OCI-LY3 (cell line): ENCODE results near the gene HOXA11.

Source experiments
- H2AFZ ChIP-seq: fragments of 200-600, 300-600 bp; shearing (Covaris generic); 2 replicates; pipeline ENCODE4 v1.6.0; 2014; ENCODE audit warnings: antibody characterized with exemption, low read depth, low read length
- H3K27ac ChIP-seq: fragments of 200-600, 300-600 bp; sonication (generic); 2 replicates; pipeline ENCODE4 v1.5.1; 2014; ENCODE audit warnings: mild to moderate bottlenecking, low read length, moderate library complexity, mixed read lengths
- H3K27me3 ChIP-seq: fragments of 200-600, 300-600 bp; sonication (generic); 2 replicates; pipeline ENCODE4 v1.6.1; 2014; ENCODE audit warnings: low read depth, low read length, mixed read lengths
- H3K36me3 ChIP-seq: fragments of 200-600, 300-600 bp; sonication (generic); replicated peaks from 2 replicates; pipeline ENCODE3; 2014; ENCODE audit warnings: low read depth, low read length, mixed read lengths
- H3K4me1 ChIP-seq: fragments of 300-600, 200-600 bp; sonication (generic); 2 replicates; pipeline ENCODE4 v1.6.1; 2014; ENCODE audit warnings: low read length, mixed read lengths
- H3K4me2 ChIP-seq: fragments of 200-600, 300-600 bp; sonication (generic); 2 replicates; pipeline ENCODE4 v1.6.1; 2014; ENCODE audit warnings: low read length, mixed read lengths
- H3K4me3 ChIP-seq: fragments of 300-600, 200-600 bp; sonication (generic); 2 replicates; pipeline ENCODE4 v1.5.1; 2014; ENCODE audit warnings: antibody characterized with exemption, mild to moderate bottlenecking, low read length, moderate library complexity
- H3K79me2 ChIP-seq: fragments of 300-600, 200-600 bp; shearing (Covaris generic); 2 replicates; pipeline ENCODE4 v1.6.1; 2014; ENCODE audit warnings: mild to moderate bottlenecking, low read length, mixed read lengths
- H3K9ac ChIP-seq: fragments of 300-600, 200-600 bp; shearing (Covaris generic); 2 replicates; pipeline ENCODE4 v1.6.0; 2014; ENCODE audit warnings: mild to moderate bottlenecking, low read length, moderate library complexity
- H3K9me3 ChIP-seq: fragments of 200-600, 300-600 bp; shearing (Covaris generic); 2 replicates; pipeline ENCODE4 v1.6.1; 2014; ENCODE audit warnings: low read length, mixed read lengths; ENCODE audit not compliant: insufficient read depth
- H4K20me1 ChIP-seq: fragments of 200-600, 300-600 bp; sonication (generic); 2 replicates; pipeline ENCODE4 v1.6.1; 2016; ENCODE audit warnings: low read length, mixed read lengths; ENCODE audit not compliant: insufficient read depth
- EZH2phosphoT487 ChIP-seq: fragments of 200-600 bp; shearing (Covaris generic); IDR thresholded peaks from 2 replicates; pipeline ENCODE4 v1.6.1; 2018; ENCODE audit warnings: antibody characterized with exemption, mixed run types, low read depth
- TF ChIP-seq, protein P1 (sequence below): fragments of 200-600, 300-600 bp; sonication (generic); IDR thresholded peaks from 2 replicates; pipeline ENCODE4 v1.5.1; 2014; ENCODE audit warnings: antibody characterized with exemption, low read length, low read depth

The HOXA11 gene

DNA sequence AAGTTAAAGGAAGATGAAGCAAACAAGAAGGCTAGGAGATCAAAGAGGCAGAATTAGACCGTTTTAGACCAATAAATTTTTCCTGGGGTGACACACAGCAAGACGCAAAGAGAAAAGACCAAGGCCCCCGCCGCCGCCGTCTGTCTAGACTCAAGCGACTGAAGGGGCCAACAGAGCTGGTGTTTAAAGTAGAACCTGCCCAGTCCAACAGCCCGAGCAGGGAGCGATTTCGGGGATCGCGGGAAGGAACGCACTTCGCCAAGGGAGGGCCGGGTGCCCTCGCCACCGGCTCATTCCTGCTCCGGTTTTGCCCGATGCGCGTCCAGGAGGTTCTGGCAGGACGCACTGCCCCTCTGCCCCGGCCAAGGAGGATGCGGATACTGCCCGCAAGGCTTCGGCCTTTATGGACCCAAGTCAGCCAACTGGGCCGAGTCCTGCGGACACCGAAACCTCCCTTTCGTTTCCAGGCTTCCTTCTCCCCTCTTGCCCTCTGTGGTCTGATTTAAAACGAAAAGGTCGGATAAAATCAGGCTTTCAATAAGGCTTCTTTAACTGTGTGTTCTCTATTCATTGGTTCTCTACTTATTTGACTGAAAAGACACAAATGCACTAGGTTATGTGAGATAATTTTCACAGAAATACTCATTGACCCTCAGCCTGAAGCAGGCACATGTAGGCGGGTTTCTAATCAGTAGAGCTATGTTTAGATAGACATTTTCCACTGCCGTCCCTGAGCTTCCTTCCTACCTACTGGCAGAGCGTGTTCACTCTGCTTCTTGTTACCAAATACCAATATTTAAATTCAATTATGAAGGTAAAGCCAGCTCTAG lies 26.4 kb downstream of the HOXA11 start:
- 0 out of 2 replicates have a peak, but pooled peaks cover 5% of the 10 kb centered on the region for H3K4me1 ChIP-seq
- no peak overlapping the region for H3K4me3 ChIP-seq
- H4K20me1 ChIP-seq = no peaks in the 10 kb centered on the region
- H3K4me2 ChIP-seq = no peak overlapping the region
- H3K79me2 ChIP-seq = no peaks in the 10 kb centered on the region
- no peak overlapping the region for H2AFZ ChIP-seq
- H3K27ac ChIP-seq = no peak overlapping the region
- TF ChIP-seq, protein P1, sequence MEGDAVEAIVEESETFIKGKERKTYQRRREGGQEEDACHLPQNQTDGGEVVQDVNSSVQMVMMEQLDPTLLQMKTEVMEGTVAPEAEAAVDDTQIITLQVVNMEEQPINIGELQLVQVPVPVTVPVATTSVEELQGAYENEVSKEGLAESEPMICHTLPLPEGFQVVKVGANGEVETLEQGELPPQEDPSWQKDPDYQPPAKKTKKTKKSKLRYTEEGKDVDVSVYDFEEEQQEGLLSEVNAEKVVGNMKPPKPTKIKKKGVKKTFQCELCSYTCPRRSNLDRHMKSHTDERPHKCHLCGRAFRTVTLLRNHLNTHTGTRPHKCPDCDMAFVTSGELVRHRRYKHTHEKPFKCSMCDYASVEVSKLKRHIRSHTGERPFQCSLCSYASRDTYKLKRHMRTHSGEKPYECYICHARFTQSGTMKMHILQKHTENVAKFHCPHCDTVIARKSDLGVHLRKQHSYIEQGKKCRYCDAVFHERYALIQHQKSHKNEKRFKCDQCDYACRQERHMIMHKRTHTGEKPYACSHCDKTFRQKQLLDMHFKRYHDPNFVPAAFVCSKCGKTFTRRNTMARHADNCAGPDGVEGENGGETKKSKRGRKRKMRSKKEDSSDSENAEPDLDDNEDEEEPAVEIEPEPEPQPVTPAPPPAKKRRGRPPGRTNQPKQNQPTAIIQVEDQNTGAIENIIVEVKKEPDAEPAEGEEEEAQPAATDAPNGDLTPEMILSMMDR = no peak
- no peak for TF ChIP-seq EZH2phosphoT487
- no peaks in the 10 kb centered on the region for H3K27me3 ChIP-seq
- H3K9me3 ChIP-seq = no peaks in the 10 kb centered on the region
- H3K9ac ChIP-seq = no peak overlapping the region
- no peaks in the 10 kb centered on the region for H3K36me3 ChIP-seq

DNA sequence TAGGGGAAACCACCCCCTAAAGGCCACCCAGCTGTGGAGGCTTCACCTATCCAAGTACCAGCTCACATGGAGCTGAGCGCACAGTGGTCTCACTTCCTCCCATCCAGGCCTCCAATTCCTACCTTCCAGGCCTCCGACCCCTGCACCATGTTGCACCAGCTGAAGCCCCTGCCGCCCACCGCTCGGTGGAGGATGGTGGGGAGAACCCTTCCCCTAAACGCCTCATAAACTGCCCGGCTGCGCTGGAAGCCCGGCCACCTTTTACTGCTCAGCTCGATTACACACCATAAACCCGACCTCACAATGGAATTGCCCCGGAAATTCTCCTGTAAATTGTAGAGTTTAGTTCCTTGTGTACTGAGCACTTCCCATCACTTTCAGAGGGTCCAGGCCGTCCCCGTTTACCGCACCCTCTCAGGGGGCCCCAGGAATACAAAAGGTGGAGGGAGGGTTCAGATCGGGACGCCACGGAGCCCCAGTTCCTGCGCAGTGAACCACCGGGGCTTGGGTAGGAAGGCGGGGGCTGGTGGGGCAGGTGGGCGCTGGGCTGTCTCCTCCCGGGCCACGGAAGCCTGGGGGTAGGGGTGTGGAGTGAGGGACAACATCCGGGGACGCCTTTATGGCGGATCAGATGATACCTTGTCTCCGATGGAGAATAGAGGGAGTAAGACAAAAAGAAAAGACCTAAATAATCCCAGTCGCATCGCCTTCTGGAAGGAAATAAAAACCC lies 27.2 kb downstream of the HOXA11 start:
- no peak overlapping the region for H3K4me2 ChIP-seq
- H3K9me3 ChIP-seq = no peaks in the 10 kb centered on the region
- no peak for TF ChIP-seq EZH2phosphoT487
- TF ChIP-seq, protein P1 = no peak
- H3K27me3 ChIP-seq = no peaks in the 10 kb centered on the region
- H3K9ac ChIP-seq = no peak overlapping the region
- no peaks in the 10 kb centered on the region for H3K36me3 ChIP-seq
- H3K27ac ChIP-seq = no peak overlapping the region
- H3K4me3 ChIP-seq = no peak overlapping the region
- H4K20me1 ChIP-seq = no peaks in the 10 kb centered on the region
- H3K79me2 ChIP-seq = no peaks in the 10 kb centered on the region
- H3K4me1 ChIP-seq = 0 out of 2 replicates have a peak, but pooled peaks cover 5% of the 10 kb centered on the region
- H2AFZ ChIP-seq = no peak overlapping the region

DNA sequence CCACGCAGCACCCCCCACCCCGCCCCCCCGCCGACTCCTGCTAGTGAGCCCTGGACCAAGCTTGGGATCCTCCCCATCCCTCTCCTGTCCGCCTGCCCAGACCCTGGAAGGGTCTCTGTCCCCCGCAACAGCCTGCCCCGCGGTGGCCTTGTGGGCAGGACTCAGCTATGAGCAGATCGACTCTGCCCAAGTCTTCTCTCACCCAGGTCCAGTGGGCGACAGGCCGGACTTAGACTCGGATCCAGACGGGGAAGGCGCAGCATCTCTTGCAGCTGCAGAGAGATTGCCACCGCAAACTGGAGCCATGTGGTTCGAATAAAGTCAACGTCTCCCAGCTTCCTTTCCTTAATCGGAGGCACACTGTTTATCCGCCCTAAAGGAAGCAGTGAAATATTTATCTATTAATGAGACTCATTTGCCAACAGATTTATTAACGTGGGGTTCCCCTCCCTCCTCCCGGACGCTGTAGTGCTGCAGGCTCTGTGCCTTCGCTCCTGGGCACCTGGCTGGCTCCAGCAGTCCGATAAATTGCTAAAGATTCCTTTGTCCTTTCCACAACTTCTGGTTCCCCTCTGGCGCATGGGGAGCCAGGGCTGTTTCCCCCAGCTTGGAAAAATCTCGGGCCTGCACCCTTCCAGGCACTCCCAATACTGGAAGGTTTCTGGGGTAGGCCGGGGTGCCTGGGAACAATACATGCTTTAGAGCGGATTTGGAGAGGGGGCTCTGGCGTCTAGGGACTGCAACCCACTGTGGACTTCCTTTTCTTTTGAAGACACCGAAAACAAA lies 27.9 kb downstream of the HOXA11 start:
- no peaks in the 10 kb centered on the region for H3K36me3 ChIP-seq
- H3K27me3 ChIP-seq = no peaks in the 10 kb centered on the region
- 0 out of 2 replicates have a peak, but pooled peaks cover 5% of the 10 kb centered on the region for H3K4me1 ChIP-seq
- H3K9me3 ChIP-seq = no peaks in the 10 kb centered on the region
- no peak overlapping the region for H3K4me2 ChIP-seq
- H4K20me1 ChIP-seq = no peaks in the 10 kb centered on the region
- H3K79me2 ChIP-seq = no peaks in the 10 kb centered on the region
- TF ChIP-seq, protein P1 = no peak
- TF ChIP-seq EZH2phosphoT487 = no peak
- H3K9ac ChIP-seq = no peak overlapping the region
- H3K4me3 ChIP-seq = no peak overlapping the region
- H3K27ac ChIP-seq = no peak overlapping the region
- H2AFZ ChIP-seq = no peak overlapping the region
